PC-9 (cell line): ENCODE data around the gene RHCE.
"Not testable (repeated sequence)": the region's sequence is repeated elsewhere in the genome, so short reads cannot be mapped to it uniquely, and the experiment has no call there.

Source experiments
- EZH2 ChIP-seq: fragments of 200-600 bp; sonication (generic); IDR thresholded peaks from 2 replicates; pipeline ENCODE4 v1.8.0; 2017; ENCODE audit warnings: antibody characterized with exemption, low read depth
- TF ChIP-seq, protein P1 (sequence below): fragments of 200-600 bp; sonication (generic); conservative IDR thresholded peaks from 2 replicates; pipeline ENCODE4 v1.6.1; 2017; ENCODE audit warnings: mixed run types, antibody characterized with exemption, mild to moderate bottlenecking, moderate library complexity

DNA sequence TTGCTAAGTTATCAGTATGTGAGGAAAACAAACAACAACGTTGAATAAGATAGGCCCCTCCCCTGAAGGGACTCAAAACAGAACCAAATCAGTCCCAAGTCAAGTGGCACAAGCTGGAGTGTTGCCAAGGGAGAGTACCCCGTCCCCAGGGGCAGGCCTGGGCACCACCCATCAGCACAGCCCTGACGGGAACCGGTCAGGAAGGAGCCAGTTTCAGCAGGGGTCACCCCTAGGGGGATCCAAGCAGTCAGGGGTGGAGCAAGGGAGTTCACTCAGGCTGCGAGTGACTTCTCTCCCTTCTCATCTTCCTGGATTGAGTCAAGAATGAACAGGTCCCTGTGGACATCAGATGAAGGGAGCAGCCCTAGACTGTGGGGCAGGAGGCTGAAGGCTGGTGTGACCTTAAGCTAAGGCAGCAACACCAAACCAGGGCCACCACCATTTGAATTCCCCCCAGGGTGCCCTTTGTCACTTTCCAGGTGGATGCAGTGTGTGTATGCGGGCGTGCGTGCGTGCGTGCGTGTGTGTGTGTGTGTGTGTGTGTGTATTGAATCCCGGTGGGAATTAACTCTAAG, 14.8 kb downstream of the RHCE start:
- TF ChIP-seq, protein P1, sequence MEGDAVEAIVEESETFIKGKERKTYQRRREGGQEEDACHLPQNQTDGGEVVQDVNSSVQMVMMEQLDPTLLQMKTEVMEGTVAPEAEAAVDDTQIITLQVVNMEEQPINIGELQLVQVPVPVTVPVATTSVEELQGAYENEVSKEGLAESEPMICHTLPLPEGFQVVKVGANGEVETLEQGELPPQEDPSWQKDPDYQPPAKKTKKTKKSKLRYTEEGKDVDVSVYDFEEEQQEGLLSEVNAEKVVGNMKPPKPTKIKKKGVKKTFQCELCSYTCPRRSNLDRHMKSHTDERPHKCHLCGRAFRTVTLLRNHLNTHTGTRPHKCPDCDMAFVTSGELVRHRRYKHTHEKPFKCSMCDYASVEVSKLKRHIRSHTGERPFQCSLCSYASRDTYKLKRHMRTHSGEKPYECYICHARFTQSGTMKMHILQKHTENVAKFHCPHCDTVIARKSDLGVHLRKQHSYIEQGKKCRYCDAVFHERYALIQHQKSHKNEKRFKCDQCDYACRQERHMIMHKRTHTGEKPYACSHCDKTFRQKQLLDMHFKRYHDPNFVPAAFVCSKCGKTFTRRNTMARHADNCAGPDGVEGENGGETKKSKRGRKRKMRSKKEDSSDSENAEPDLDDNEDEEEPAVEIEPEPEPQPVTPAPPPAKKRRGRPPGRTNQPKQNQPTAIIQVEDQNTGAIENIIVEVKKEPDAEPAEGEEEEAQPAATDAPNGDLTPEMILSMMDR, result not testable (repeated sequence)
- TF ChIP-seq EZH2, result not testable (repeated sequence)
